Dermis lymphatic vessel endothelial cell (primary cell): Measurements from ENCODE around the gene KDM2A. TPM values are rescaled to one million over a fixed set of nuclear protein-coding genes. Genes with fewer than 3 reads are reported as not detected.

Experiments used
- total RNA-seq: library from RNA; depleted of rRNA; stranded (reverse); fragments of >200 nt; gene quantifications from 2 replicates; pipeline ENCODE4 v1.2.1, GENCODE V29; 2014

KDM2A gene
- total RNA-seq, result 34.0 and 40.5 TPM in 2 replicates

DNA sequence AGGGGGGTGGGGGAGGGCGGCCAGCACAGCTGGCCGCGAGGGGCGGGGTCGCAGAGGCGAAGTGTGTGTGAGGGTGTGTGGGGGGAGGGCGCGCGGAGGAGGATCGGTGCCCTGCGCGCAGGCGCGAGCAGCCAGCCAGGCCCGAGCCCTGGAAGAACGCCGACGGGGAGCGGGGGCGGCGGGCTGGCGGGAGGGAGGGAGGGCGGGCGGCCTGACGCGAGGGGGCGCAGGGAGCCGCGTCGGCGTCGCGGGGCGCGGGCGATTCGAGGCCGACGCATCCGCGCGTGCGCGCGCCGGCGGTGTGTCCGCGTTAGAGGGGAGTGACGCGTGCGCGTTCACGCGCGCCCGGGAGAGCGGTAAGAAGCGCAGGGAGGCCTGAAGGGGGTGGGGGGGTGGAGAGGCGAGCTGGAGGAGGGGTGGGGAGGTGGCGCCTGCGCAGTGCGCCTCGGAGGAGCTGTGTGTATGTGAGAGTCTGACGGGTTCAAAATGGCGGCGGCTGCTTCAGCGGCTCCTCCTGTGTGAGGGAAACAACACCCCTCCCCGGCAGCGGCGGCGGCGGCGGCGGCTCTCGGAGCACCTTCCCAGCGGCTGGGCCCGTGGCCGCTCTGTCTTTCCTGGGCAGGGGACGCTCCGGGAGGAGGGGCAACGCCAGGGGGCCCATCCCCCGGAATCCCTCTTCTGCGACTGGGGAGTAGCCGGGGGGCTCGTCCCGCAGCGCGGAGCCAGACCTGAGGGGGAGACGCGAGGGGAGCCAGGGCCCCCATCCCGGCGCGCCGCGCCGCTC is at the start of gene KDM2A:
TSS of gene KDM2A (plus strand) at position 463 of the 784 bp plus-strand sequence. CDS start 2,054 bp downstream, outside the sequence.

DNA sequence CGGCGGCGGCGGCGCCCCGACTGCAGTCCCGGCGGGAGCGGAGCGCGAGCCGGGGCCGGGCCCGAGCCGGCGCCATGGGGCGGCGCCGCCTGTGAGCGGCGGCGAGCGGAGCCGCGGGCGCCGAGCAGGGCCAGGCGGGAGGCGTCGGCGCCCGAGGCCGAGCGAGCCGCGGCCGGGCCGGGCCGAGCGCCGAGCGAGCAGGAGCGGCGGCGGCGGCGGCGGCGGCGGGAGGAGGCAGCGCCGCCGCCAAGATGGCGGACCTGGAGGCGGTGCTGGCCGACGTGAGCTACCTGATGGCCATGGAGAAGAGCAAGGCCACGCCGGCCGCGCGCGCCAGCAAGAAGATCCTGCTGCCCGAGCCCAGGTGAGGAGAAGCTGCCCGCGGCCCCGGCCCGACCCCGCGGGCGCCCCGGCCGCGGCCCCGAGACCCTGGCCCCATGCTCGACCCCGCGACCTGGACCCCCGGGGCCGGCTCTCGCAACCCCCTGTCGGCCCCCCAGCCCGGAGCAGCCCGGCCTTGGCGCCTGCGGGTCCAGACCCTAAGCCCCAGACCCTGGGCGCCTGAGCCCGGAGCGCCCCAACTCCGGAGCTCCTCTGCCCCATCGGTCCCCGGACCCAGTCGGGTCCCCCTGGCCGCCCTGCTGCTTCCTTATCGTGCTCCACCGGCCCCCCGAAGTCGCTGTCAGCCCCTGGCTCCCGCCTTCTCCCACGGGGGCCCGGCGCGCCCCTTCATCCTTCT is 147.6 kb downstream of the KDM2A start, which contains the start of gene GRK2:
TSS of gene GRK2 (plus strand) at position 25 of the 739 bp plus-strand sequence. CDS start at position 252, 227 bp downstream.

DNA sequence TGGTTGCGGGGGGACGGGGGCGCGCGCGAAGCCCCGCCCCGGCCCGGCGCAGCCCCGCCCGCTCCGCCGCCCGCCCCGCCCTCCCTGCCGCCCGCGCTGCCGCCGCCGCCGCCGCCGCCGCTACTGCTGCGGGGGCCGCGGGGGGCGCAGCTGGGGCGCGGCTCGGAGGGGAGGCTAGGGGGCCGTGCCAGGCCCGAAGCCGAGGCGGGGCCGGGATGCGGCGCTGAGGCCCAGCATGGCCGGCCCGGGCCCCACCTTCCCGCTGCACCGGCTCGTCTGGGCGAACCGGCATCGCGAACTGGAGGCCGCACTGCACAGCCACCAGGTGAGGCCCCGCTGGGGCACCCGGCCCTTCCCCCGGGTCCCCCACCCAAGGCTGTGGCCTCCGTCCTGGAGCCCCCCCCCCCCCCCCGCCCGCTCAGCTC is 170.2 kb downstream of the KDM2A start, which contains the start of gene ANKRD13D:
TSS of gene ANKRD13D (plus strand) at position 78 of the 425 bp plus-strand sequence. CDS start at position 236, 158 bp downstream.

DNA sequence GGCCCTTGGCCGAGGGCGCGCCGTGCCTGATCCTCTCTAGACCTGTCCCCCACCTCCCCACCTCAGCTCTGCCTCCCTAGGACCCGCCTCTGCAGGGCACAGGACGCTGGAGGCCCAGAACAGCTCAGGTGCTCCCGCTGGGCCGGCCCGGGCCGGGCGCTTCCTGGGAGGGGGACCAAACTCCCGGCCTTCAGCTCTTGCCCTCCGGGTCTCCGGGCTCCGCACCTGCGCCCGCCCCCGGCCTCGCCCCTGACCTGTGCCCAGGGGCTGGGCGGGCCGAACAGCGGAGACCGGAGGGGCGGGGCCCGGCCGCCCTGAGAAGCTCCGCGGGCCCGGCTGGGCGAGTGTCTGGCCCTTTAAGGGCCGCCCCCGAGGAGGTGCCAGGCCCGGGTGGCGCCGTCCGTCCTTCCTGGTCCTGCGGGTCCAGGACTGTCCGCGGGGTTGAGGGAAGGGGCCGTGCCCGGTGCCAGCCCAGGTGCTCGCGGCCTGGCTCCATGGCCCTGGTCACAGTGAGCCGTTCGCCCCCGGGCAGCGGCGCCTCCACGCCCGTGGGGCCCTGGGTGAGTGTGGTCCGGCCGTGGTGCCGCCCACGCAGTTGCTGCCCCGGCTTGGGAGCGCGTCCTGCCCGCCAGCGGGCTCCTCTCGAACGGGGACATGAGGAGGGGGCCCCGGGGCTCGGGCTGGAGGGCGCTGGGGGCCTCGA is 184.2 kb downstream of the KDM2A start, which contains the start of gene SSH3:
TSS of gene SSH3 (plus strand) at position 399 of the 703 bp plus-strand sequence. CDS start at position 495, 96 bp downstream.

Other genes with a start within 250 kb of the KDM2A start
- gene PC, start 160.9 kb upstream of the KDM2A start, total RNA-seq, result 5.9 and 15.2 TPM in 2 replicates
- gene C11orf86, start 144.0 kb upstream of the KDM2A start, total RNA-seq, result not detected in 2 replicates
- gene SYT12, start 96.1 kb upstream of the KDM2A start, total RNA-seq, result under 0.01 TPM in 2 replicates
- 15.3 and 17.4 TPM in 2 replicates for gene RHOD, start 62.4 kb upstream of the KDM2A start, total RNA-seq
- 22.9 and 26.1 TPM in 2 replicates for gene GRK2, start 147.2 kb downstream of the KDM2A start, total RNA-seq
- gene ANKRD13D, start 170.0 kb downstream of the KDM2A start, total RNA-seq, result 18.6 and 25.5 TPM in 2 replicates
- gene SSH3, start 184.3 kb downstream of the KDM2A start, total RNA-seq, result 7.8 and 10.2 TPM in 2 replicates
- gene POLD4, start 234.3 kb downstream of the KDM2A start, total RNA-seq, result 22.0 and 30.9 TPM in 2 replicates